ENCODE measurements around the gene CRAT. TPM values are rescaled to one million over a fixed set of nuclear protein-coding genes. Genes with fewer than 3 reads are reported as not detected.

The CRAT gene
- total and polyA plus RNA-seq, 9 donors: 26.0 to 54.9 (median 41.6) TPM

GRCh38 chr9:129052592-129052991 is 58.0 kb downstream of the CRAT start:
- H3K27me3 ChIP-seq (ENCODE audit: control insufficient read depth, insufficient read depth, low read length): no peaks in the 10 kb centered on the region
- H3K36me3 ChIP-seq (ENCODE audit: control insufficient read depth, insufficient read depth, low read length): peaks cover 43% of the 10 kb centered on the region
- WGBS (ENCODE audit: insufficient coverage): 86% methylated on average over 5 of the region's 8 CpGs
- no peak overlapping the region for H3K27ac ChIP-seq (ENCODE audit: low read length)
- no peak for DNase-seq
- H3K9me3 ChIP-seq (replicated peaks; ENCODE audit: control insufficient read depth, low read depth, low read length): no peaks in the 10 kb centered on the region
- H3K4me3 ChIP-seq (ENCODE audit: low read length): no peak overlapping the region
- no peaks in the 10 kb centered on the region for H3K4me1 ChIP-seq (ENCODE audit: control insufficient read depth, insufficient read depth, low read length)

Other genes starting within 250 kb of the CRAT start
- gene KYAT1, start 228.8 kb downstream of the CRAT start, total RNA-seq: 4.7 TPM
- 1 to 10 TPM; 4.2 to 8.8 (median 5.8) TPM for gene KYAT1, start 228.8 kb downstream of the CRAT start, polyA plus RNA-seq (ENCODE audit: insufficient read depth in 1 of 8, insufficient read length in 8 of 8, low replicate concordance in 1 of 8)
- 10.6 TPM for gene LRRC8A, start 228.7 kb downstream of the CRAT start, total RNA-seq
- 10 to 100 TPM; 15.7 to 29.1 (median 21.7) TPM for gene LRRC8A, start 228.7 kb downstream of the CRAT start, polyA plus RNA-seq (ENCODE audit: insufficient read depth in 1 of 8, insufficient read length in 8 of 8, low replicate concordance in 1 of 8)
- 23.9 TPM for gene PHYHD1, start 189.8 kb downstream of the CRAT start, total RNA-seq
- gene PHYHD1, start 189.8 kb downstream of the CRAT start, polyA plus RNA-seq (ENCODE audit: insufficient read depth in 1 of 8, insufficient read length in 8 of 8, low replicate concordance in 1 of 8): 10 to 100 TPM; 30.6 to 47.6 (median 39.0) TPM
- gene DOLK, start 163.2 kb downstream of the CRAT start, total RNA-seq: 8.0 TPM
- 10 to 100 TPM in 2 of 8 donors, 1 to 10 TPM in 6; 7.9 to 11.6 (median 9.3) TPM for gene DOLK, start 163.2 kb downstream of the CRAT start, polyA plus RNA-seq (ENCODE audit: insufficient read depth in 1 of 8, insufficient read length in 8 of 8, low replicate concordance in 1 of 8)
- gene NUP188, start 163.1 kb downstream of the CRAT start, total RNA-seq: 21.7 TPM
- gene NUP188, start 163.1 kb downstream of the CRAT start, polyA plus RNA-seq (ENCODE audit: insufficient read depth in 1 of 8, insufficient read length in 8 of 8, low replicate concordance in 1 of 8): 10 to 100 TPM; 28.0 to 41.5 (median 34.3) TPM
- gene SH3GLB2, start 82.5 kb downstream of the CRAT start, total RNA-seq: 59.4 TPM
- 10 to 100 TPM; 45.4 to 80.6 (median 65.8) TPM for gene SH3GLB2, start 82.5 kb downstream of the CRAT start, polyA plus RNA-seq (ENCODE audit: insufficient read depth in 1 of 8, insufficient read length in 8 of 8, low replicate concordance in 1 of 8)
- gene MIGA2, start 74.2 kb downstream of the CRAT start, total RNA-seq: 14.7 TPM
- gene MIGA2, start 74.2 kb downstream of the CRAT start, polyA plus RNA-seq (ENCODE audit: insufficient read depth in 1 of 8, insufficient read length in 8 of 8, low replicate concordance in 1 of 8): 10 to 100 TPM; 12.4 to 18.2 (median 15.5) TPM
- gene DOLPP1, start 29.7 kb downstream of the CRAT start, total RNA-seq: 7.5 TPM
- gene DOLPP1, start 29.7 kb downstream of the CRAT start, polyA plus RNA-seq (ENCODE audit: insufficient read depth in 1 of 8, insufficient read length in 8 of 8, low replicate concordance in 1 of 8): 10 to 100 TPM in 6 of 8 donors, 1 to 10 TPM in 2; 9.3 to 13.2 (median 10.8) TPM
- gene PTPA, start 622 bp upstream of the CRAT start, total RNA-seq: 119 TPM
- gene PTPA, start 622 bp upstream of the CRAT start, polyA plus RNA-seq (ENCODE audit: insufficient read depth in 1 of 8, insufficient read length in 8 of 8, low replicate concordance in 1 of 8): 100 to 1,000 TPM; 106 to 141 (median 122) TPM
- 7.2 TPM for gene IER5L, start 67.5 kb upstream of the CRAT start, total RNA-seq
- 1 to 10 TPM; 4.0 to 7.4 (median 6.4) TPM for gene IER5L, start 67.5 kb upstream of the CRAT start, polyA plus RNA-seq (ENCODE audit: insufficient read depth in 1 of 8, insufficient read length in 8 of 8, low replicate concordance in 1 of 8)

All from muscle of leg (tissue), 11 donors.